NCI-H2029 (cell line): ENCODE results near the gene EVA1B.

ENCODE experiments used
- DNase-seq: peaks from one replicate; lab custom pipeline; 2025; lab: John Stamatoyannopoulos, UW

Gene EVA1B, protein sequence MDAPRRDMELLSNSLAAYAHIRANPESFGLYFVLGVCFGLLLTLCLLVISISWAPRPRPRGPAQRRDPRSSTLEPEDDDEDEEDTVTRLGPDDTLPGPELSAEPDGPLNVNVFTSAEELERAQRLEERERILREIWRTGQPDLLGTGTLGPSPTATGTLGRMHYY

DNA sequence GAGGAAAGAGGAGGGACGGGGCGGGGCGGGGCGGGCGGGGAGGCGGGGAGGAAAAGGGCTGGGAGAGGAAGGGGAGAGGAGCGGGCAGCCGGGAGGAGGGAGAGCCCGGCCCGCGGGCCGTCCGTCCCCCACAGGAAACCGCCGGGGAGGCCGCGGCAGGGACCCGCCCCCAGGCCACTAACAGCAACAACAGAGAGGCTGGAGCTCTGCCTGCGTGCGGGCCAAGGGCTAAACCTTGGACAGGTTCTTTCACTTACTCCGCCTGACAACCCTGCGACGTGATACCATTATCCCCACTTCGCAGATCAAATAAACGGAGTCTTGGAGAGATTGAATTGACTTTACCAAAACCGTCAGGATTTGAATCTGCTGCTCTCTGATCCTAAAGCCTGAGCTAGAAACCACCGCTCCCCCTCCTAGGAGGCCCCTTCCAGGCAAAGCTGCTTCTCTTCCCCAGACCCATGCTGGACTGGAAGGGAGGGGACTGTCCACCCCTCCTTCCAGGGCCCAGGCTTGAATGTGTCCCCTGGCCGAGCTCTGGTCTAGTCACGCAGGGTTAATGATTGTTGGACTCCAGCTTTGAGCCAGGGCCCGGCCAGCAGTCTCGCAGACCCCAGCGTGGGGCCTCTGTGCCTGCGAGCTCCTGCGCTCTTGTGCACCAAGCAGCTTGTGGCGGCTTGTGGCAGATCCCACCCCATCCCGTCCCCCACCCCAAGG, at the start of gene EVA1B:
EVA1B (minus strand) TSS at position 10 of the 717 bp plus-strand sequence. CDS start 608 bp downstream, outside the sequence.
- DNase-seq: peak; percentile 9

DNA sequence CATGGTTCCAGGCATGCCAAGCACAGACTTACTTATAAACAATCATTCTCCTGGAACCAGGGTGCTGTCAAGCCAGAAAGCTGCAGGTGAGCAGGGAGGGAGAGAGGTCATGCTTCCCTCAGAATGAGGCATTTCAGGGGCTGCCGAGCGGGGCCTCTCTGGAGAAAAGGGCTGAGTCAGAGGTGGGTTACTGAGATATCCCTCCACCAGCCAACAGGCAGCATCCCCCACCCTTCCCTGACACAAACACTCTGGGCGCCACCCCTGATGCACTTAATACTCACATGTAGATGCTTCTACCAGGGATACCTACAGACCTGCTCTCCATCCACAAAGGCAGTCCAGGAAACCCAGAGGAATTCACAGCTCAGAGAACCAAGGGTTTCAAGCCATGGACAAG, 49.2 kb upstream of the EVA1B start:
- DNase-seq: no peak

DNA sequence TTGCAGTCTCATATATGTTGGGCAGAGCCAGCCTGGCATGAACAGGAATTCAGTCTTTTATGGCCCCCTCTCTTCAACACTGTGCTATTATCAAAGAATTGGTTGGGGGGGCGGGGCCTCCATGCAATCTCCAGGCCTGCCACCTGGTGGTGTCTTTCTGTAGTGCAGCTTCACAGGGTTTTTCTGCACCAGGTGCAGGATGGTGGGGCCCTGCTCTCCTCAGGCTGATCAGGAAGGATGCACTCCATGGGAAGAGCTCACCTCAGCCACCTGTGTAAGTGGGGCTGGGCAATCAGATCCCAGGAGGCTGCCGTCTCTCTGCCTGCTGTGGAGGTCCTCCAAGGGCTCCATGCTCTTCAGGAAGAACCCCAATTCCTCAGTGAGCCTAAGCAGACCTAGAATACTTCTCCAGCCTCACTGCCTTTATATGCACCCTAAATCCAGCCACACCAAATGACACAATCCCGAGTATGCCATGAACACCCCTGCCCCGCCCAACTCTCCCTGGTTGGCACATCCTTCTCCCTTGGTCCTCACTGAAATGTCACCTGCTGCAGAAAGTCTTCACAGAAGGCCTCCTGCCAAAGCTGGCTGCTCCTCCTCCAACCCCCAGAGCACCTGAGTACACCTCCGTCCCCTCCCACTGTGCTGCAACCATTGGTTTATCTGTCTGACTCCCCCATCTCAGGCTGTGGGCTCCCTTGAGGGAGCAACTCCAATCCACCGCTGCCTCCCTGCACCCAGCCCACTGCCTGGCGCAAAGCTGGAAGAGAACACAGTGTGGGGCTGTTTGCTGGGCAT, 45.8 kb upstream of the EVA1B start:
- DNase-seq: peak; percentile 72

DNA sequence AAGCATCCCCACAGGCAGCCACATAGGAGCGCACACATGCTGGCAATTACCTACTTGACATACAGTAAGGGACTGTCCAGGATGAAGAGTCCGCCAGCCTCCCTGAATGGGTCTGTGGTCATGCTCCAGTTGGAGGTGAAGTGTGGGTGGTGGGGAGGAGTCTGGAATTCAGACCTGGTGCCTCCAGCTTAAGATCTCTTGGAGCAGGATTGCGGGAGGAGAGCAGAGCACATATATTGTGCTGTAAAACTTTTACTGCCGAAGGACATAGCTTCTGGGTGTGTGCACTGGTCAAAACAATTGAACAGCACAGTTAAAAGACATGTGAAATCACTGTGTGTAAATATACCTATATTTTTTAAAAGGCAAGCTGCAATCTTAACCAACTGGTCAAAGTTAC, 44.4 kb upstream of the EVA1B start:
- no peak for DNase-seq

DNA sequence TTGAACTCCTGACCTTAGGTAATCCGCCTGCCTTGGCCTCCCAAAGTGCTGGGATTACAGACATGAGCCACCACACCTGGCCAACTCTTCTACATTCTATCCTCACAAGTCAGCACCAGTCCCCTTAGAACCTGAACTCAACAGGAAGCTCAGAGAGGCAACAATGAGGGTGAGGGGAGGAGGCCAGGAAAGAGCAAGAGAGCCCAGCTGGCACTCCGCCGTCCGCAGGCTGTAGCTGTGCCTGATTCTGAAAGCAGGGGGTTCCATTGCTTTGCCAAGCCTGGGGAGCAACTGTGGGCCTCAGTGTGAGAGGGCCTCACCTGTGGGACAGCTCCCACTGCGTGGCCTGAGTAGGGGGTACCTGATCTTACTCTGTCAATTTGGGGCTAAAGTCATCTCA, 43.6 kb upstream of the EVA1B start:
- DNase-seq: no peak

DNA sequence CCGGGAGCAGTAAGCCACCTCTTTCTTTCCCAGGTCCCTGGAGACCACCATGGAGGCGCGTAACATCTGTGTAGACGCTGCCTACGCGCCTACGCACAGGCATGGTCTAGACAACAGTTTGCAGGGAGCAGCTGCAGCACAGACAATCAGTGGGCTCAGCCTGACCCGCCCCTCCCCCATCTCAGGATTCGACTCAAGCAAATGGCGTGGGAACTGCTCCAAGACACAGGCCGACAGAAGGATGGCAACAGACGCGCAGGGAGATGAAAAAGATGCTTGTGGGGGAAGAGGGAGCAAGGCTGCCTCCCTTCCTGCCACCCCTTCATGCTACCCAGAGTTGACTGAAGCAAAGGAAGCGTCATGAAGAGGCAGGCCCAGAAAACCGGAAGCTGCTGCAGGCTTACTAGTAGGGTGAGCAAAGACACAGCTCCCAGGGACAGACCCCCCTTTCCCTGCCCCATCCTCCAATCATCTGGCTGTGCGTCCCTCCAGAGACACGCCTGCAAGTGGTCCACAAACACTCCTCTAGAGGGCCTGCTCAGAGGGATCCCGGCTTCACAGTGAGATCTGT, 42.7 kb upstream of the EVA1B start:
- no peak for DNase-seq

DNA sequence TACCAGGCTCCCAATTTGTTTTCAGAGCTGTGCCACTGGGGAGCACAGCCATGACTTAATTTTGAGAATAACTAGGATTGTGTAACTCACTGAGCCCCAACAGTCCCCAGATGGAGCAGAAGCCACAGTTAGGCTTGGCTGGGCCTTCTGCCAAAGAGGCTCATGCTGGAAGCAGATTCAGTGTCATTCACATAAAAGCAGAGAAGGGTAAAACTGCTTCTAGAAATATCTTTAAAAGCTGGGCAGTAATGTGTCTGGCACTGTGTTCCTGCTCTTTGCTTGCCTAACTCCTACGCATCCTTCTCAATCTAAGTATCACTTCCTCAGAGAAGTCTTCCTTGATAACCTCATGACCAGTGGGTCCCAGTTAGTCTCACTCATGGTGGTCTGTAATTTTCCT, 41.9 kb upstream of the EVA1B start:
- DNase-seq: no peak

DNA sequence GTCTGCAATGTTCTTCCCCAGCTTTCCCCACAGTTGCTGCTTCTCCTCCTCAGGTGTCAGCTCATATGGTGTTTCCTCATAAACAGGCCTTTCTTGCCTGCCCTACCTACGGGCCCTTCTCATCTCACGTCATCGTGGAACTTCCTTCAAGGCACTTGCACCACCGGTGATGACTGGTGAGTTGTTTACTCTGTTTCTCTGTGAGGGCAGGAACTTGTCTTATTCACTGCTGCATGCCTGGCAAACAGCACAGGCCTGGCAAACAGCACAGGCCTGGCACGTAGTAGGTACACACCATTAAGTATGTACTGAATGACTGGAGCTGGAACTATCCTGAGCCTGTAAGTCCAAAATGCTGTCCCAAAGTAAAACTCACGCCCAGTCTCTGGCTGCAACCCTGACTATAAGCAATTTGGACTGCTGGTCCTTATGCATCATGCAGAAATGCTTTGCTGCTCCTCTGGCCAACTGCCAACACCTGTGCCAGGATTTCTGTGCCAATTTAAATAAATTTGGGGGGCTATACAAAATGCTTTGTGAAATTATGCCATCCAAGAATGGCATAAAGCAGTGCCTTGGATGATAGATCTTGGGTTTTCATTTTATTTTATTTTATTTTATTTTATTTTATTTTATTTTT, 36.6 kb upstream of the EVA1B start:
- no peak for DNase-seq

DNA sequence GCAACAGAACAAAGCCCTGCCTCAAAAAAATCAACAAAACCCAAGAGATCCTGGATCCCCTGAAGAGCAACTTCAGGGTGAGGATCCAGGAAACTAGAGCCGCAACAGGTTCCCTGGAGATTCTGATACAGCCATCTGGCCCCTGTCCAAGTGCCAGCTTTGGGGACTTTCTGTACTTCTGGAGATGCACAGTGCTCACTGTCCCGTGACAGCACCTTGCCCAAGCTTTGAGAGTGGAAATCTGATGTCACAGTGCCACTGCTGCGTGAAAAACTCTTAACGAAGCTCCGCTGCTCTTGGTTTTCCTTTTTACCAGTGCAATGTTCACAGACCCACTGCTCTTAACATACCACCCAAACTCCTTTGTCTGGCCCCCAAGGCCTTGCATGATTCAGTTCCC, 35.9 kb upstream of the EVA1B start:
- no peak for DNase-seq

DNA sequence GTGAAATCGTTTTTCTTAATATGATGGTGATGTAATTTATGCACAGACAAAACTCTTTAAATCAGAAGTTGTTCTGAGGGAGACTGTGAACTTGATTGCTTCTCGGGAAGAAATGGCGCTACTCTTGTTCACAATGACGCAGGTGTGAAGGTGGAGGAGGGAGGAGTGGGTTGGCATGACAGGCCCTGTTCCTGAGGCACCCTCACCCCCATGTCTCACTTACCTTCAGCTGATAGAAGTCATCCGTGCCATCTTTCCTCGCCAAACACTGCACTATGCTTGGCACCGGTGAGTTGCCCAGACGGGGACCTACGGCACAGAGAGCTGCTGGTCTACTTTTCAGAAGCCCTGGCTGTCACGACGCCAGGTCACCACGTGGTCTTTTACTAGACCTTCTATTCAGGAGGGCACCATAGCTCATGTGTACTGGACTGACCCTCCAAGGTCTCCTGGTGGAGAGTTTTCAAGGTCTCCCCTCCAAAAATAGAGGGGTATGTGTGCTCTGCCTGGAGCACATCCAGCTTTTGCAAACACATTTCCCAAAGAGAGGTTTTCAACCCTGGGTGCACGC, 35.2 kb upstream of the EVA1B start:
- no peak for DNase-seq

DNA sequence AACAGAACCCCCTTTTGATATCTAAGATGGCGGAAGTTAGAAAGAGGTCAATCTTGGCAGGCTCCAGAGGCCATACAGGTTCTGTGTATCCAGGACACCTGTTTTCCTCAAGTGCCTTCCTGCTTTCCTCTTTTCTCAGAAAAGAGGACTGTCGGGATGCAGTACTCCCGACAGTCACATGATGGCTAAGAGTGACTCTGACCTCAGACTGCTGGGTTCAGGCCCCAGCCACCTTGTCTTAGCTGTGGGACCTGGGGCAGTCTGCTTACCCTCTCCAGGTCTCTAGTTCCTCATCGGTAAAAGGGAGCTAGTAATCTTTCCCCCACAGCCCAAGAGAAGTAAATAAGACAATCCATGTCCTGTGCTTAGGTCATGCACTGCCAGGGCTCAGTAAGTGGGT, 32.4 kb upstream of the EVA1B start:
- DNase-seq: no peak

DNA sequence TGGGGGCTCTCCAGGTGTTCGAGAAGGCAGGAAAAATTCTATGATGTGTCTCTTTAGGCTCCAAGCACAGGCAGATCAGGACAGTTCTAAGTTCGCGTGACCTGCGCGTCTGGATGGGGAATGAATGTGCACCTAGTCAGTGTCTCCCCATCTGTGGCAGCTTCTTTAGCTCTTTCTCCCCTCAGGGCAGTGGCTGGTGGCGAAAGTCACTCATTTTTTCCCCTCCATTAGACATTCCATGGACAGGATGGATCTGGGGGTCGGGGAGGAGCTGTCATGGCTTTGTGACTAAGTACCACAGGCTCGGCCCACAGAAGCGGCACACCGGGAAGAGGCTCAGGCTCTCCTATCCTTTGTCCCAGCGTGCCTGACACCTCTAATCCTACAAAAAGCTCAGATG, 31.0 kb upstream of the EVA1B start:
- no peak for DNase-seq

DNA sequence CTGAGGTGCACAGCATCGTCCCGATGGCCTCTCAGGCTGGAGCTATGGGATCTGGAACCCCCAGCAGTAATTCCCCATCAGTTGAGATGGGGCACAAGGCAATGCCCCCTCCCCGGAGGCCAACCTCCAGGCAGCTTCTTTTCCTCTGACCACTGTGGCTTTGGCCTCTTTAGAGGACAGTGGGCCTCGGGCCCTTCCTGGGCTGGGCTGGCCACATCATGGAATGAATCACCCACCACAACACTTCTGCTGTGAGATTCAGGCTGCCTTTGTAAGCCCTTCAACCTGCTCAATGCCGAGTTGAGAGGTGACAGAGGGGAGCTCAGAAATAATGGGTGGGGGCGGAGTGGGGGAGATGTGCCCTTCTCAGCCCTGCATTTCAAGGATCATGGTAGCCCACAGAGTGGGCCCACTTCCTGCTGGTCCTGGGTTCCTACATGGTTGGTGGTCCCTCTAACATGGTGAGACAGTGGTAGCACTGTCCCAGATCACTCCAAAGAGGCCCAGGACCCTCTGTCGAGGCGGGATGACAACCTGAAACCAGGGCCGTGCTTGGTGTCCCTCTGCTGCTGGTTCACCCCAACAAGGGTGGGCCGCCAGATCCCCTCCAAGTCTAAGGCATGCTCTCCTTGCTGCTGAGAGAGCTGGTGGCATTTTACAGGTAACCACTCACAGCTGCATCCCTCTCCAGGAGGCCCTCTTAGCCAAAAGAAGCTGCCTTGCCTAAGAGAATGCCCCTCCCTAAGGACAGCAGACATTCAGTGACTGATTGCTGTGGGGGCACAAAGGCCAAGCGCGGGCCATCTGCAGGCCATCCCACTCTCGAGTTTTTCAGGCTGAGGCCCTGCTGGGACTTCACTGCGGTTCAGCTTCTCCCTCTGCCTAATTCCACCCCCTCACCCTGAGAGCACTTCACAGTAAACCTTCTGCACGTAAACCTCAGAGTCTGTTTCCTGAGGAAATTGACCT, 29.7 kb upstream of the EVA1B start:
- no peak for DNase-seq

DNA sequence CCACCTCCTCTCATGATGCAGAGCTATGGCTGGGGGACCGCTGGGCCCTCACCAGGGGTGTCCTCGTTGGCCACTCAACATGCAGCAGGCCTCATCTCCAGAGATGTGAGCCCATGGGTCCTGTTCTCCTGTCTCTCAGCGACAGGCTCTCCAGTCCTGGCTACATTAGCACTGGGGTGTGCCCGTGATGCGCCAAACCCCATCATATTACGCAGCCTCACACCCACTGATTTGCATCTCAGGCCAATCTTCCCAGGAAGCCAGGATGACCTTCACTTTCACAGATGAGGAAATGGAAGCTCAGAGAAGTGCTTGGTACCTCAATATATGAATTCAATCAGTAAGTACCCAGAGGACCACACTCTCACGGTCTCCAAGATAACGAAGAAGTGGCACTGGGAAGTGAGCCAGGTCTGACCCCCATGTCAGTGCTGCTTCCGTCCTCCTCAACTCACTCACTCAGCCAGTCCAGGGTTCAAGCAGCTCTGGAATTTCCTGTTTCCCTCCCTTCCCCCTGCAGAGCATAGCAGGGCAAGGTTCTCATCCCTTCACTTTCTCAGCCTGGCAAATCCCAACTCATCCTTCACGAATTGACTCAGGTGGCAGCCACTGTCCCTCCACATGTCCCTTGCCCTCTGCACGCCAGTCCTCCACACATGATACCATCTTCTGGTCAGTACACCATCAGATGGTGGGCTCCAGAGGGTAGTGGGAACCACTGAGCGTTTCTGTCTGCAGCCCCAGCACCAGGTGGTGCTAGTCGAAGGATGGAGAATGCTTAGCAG, 28.9 kb upstream of the EVA1B start:
- DNase-seq: no peak

DNA sequence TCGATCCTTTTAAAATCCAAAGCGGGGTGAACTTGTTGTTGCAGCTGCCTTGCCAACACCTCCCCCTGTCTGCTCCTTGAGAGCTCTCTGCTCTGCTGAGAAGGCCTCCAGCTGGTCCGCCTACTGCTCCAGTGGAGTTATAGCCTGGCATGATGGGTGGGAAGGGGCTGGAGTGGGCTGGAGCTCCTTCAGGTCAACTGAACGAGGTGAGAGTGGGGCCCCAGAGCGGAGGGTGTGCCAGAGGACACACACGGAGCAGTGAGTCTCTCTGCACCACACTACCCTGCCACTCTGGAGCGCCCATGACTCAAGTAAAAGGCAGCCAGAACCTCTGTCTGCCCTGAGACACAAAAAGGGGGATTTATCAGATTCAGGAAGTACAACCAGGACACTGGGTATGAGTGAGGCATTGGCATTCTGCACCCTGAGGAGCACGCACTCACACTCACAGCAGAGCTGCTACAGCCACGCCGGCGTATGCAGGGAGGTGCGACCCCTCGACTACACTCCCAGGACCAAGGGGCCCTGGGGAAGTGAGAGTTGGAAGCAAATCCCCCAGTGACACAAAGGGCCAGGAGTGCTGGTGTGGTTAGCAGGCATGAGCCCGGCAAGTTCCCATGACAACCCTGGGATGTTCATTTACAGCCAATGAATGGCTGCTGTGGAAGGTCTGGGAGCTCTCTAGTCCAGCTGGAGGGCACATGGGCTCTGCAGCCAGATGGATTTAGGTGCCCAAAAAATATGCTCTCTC, 28.0 kb upstream of the EVA1B start:
- no peak for DNase-seq

DNA sequence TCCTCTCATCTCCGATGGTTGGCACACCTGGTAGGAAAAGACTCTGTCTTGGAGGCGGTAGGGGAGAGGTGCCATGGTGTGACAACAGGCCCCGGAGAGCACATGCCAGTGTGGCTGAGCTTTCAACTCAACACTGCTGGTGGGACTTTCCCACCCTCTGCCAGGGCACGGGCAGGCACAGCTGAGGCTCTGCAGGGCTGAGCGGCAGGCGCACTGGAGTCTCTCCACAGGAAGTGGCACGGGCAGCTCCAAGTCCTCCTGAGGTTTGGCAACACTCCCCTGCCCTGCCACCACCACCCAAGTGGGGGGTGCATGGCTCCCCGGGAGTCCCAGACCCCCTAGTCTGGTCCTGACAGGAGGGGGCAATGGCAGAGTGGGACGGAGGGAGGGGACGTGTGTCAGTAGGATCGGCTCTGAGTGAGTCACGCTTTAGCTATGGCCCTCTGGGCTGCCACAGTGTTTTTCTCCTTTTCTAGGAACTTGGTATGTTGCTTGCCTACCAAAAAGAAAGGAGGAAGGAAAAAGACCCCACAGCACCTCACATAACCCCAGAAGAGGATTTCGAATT, 27.3 kb upstream of the EVA1B start:
- DNase-seq: no peak

DNA sequence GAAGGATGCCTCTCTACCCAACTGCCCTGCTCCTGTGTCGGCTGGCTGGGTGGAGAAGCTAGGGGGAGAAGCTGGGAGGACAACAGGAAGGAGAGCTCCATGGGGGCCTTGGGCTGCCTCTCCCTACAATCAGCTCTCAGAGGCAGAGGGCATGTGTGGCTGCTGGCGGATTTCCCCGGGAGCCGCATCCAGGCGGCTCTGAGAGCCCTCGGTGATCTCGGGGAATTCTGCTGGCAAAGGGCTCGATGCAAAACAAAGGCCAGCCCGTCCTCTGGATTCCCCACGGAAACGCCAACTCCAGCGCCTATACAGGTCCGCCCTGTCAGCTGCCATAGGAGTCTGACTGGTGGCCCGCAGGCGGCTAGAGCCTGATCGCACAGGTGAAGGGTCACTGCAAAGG, 26.4 kb upstream of the EVA1B start:
- no peak for DNase-seq

DNA sequence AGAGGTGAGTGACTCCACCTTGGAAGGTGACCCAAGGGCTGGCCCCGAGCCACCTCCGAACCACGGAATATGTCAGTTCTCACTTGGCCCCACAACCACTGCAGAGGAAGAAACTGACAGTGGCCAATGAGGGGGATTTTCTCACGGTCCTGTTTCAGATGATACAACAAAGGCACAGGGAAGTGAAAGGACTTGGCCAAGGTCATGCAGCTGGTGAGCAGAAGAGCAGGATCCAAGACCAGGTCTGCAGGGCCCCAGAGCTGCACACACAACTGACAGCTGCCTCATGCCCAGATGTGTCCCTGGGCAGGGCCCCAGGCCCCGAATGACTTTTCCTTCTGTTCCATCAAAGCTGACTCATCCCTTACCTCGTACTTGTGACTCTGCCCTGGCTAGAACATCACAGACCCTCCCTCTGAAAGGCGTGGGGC, 25.8 kb upstream of the EVA1B start:
- no peak for DNase-seq
